HEK293 (cell line): ENCODE measurements around the gene HNRNPA0.

ENCODE experiments used
- CTCF ChIA-PET: fragments of 350-600 bp; formaldehyde crosslinking; extraction: SDS; loops from one replicate; lab custom pipeline; 2021; ENCODE audit warnings: antibody characterized with exemption; lab: Yijun Ruan, JAX
- POLR2A ChIA-PET: fragments of 300-600 bp; formaldehyde crosslinking; extraction: SDS; loops from one replicate; lab custom pipeline; 2020; ENCODE audit warnings: antibody characterized with exemption, inconsistent platforms; lab: Yijun Ruan, JAX
- H3K27ac ChIP-seq: fragments of 200-500 bp; sonication (Bioruptor generic); 2 replicates; pipeline ENCODE4 v1.5.1; 2014; ENCODE audit warnings: low read depth, low read length, control low read depth, inconsistent platforms; ENCODE audit errors: extremely low read depth
- H3K36me3 ChIP-seq, 2 experiments: fragments of 200-500 bp in 1 of 2; sonication (Bioruptor generic) in 1 of 2; 1 replicate in 1 of 2; 2 replicates in 1 of 2; pipeline ENCODE4 v1.5.1; 2014 to 2017; ENCODE audit warnings: inconsistent platforms in 2 of 2, low read length in 2 of 2; ENCODE audit not compliant: control insufficient read depth in 2 of 2, insufficient read depth in 1 of 2
- H3K4me1 ChIP-seq: fragments of 200-500 bp; sonication (Bioruptor generic); 2 replicates; pipeline ENCODE4 v1.5.1; 2014; ENCODE audit warnings: mild to moderate bottlenecking, low read length, inconsistent platforms; ENCODE audit not compliant: control insufficient read depth, insufficient read depth
- H3K4me3 ChIP-seq: 2 replicates; pipeline ENCODE4 v1.5.1; 2011; ENCODE audit warnings: low read depth, mild to moderate bottlenecking, control low read depth, low read length, moderate library complexity
- H3K9me3 ChIP-seq: fragments of 200-500 bp; sonication (Bioruptor generic); 2 replicates; pipeline ENCODE4 v1.5.1; 2014; ENCODE audit warnings: low read depth, low read length, inconsistent platforms; ENCODE audit not compliant: control insufficient read depth, insufficient read depth
- GLIS1 ChIP-seq: fragments of 450-650 bp; formaldehyde crosslinking; IDR thresholded peaks from 2 replicates; pipeline ENCODE4 v1.5.1; 2016; ENCODE audit warnings: missing biosample characterization, missing genetic modification characterization
- IKZF3 ChIP-seq: fragments of 450-650 bp; IDR thresholded peaks from 2 replicates; pipeline ENCODE4 v1.5.0; 2018; ENCODE audit warnings: missing biosample characterization, mild to moderate bottlenecking, missing genetic modification characterization, moderate library complexity
- PRDM10 ChIP-seq: fragments of 450-650 bp; formaldehyde crosslinking; IDR thresholded peaks from 2 replicates; pipeline ENCODE4 v1.5.1; 2016; ENCODE audit warnings: missing biosample characterization, missing genetic modification characterization
- REST ChIP-seq: fragments of 450-650 bp; formaldehyde crosslinking; IDR thresholded peaks from 2 replicates; pipeline ENCODE4 v1.5.1; 2016; ENCODE audit warnings: missing biosample characterization, missing genetic modification characterization
- ZBTB10 ChIP-seq: fragments of 450-650 bp; formaldehyde crosslinking; IDR thresholded peaks from 2 replicates; pipeline ENCODE4 v1.5.1; 2016; ENCODE audit warnings: missing biosample characterization, missing genetic modification characterization
- ZBTB44 ChIP-seq: fragments of 450-650 bp; IDR thresholded peaks from 2 replicates; pipeline ENCODE4 v1.5.1; 2018; ENCODE audit warnings: missing biosample characterization, mild to moderate bottlenecking, missing genetic modification characterization
- ZNF514 ChIP-seq: fragments of 450-650 bp; formaldehyde crosslinking; IDR thresholded peaks from 2 replicates; pipeline ENCODE4 v1.5.1; 2016; ENCODE audit warnings: missing biosample characterization, missing genetic modification characterization
- ZNF580 ChIP-seq: fragments of 450-650 bp; formaldehyde crosslinking; IDR thresholded peaks from 2 replicates; pipeline ENCODE4 v1.5.1; 2016; ENCODE audit warnings: missing biosample characterization, missing genetic modification characterization
- ZSCAN23 ChIP-seq: fragments of 450-650 bp; formaldehyde crosslinking; IDR thresholded peaks from 2 replicates; pipeline ENCODE4 v1.5.1; 2016; ENCODE audit warnings: missing biosample characterization, missing genetic modification characterization
- ZSCAN5A ChIP-seq: fragments of 450-650 bp; formaldehyde crosslinking; IDR thresholded peaks from 2 replicates; pipeline ENCODE4 v1.5.1; 2016; ENCODE audit warnings: missing biosample characterization, missing genetic modification characterization
- TF ChIP-seq, protein P1 (sequence below): fragments of 450-650 bp; formaldehyde crosslinking; IDR thresholded peaks from 2 replicates; pipeline ENCODE4; 2016; ENCODE audit warnings: missing biosample characterization, missing genetic modification characterization

Gene HNRNPA0

GRCh38 chr5:137758715-137759306 lies 4.6 kb upstream of the HNRNPA0 start (continued):
- no peak for TF ChIP-seq REST
- TF ChIP-seq, all 188 proteins: peak for 0

DNA sequence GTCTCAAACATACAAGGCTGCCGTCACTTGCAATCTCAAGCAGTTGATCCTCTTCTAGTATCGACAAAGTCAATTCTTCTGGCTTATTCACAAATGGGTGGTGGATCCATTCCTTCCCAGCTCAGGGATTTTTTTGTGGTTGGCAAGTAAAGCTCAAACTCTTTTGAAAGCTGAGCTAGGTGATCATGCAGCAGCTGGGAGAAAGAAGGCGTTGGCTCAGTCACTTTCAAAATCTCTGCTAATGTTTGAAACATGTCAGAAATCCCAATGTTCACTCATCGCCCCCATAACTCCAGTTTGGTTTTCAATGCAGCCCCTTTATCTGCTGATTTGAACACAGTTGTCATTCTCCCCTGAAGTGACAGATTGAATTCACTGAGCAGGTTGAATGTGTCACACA lies 4.0 kb upstream of the HNRNPA0 start:
- H3K4me3 ChIP-seq = no peak overlapping the region
- H3K9me3 ChIP-seq = no peaks in the 10 kb centered on the region
- no peak for TF ChIP-seq ZNF580 (tag by site-specific recombination)
- no peak for TF ChIP-seq IKZF3 (tag by site-specific recombination)
- no peak for TF ChIP-seq ZBTB44 (tag by site-specific recombination)
- TF ChIP-seq, protein P1, sequence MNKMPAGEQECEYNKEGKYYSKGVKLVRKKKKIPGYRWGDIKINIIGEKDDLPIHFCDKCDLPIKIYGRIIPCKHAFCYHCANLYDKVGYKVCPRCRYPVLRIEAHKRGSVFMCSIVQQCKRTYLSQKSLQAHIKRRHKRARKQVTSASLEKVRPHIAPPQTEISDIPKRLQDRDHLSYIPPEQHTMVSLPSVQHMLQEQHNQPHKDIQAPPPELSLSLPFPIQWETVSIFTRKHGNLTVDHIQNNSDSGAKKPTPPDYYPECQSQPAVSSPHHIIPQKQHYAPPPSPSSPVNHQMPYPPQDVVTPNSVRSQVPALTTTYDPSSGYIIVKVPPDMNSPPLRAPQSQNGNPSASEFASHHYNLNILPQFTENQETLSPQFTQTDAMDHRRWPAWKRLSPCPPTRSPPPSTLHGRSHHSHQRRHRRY (tag by site-specific recombination) = no peak
- no peak for TF ChIP-seq PRDM10
- no peak for TF ChIP-seq ZSCAN23 (tag by site-specific recombination)
- no peak for TF ChIP-seq ZSCAN5A (tag by site-specific recombination)
- no peak for TF ChIP-seq GLIS1 (tag by site-specific recombination)
- TF ChIP-seq ZNF514 (tag by site-specific recombination) = no peak
- TF ChIP-seq ZBTB10 (tag by site-specific recombination) = no peak
- no peaks in the 10 kb centered on the region for H3K4me1 ChIP-seq
- POLR2A ChIA-PET = no interaction called here
- H3K36me3 ChIP-seq = peaks cover 0 to 4% of the 10 kb centered on the region in 2 experiments; a peak in 1 of 3 replicates
- no peak overlapping the region for H3K27ac ChIP-seq
- CTCF ChIA-PET = interaction anchor here (0.7 kb wide), 1 partner anchor 309 kb away, joined by 3 read pairs; no protein-coding TSS in a partner anchor
